ENCODE measurements around the gene TAPT1. TPM values are rescaled to one million over a fixed set of nuclear protein-coding genes. Genes with fewer than 3 reads are reported as not detected.

TAPT1 gene
- total and polyA plus RNA-seq, 2 donors (not counting 3 experiments of a cell fraction or from before 2014, with no cell fraction given) = 6.9 to 17.5 TPM

- TF ChIP-seq, protein P1, sequence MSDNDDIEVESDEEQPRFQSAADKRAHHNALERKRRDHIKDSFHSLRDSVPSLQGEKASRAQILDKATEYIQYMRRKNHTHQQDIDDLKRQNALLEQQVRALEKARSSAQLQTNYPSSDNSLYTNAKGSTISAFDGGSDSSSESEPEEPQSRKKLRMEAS (IDR thresholded peaks at IDR 0.05; ENCODE audit: insufficient read depth, insufficient read length) = no peak
- no peak for TF ChIP-seq POLR2A (IDR thresholded peaks at IDR 0.05; ENCODE audit: low read depth, low read length)
- TF ChIP-seq EZH2 (IDR thresholded peaks at IDR 0.05; ENCODE audit: borderline replicate concordance, low read depth, low read length, severe bottlenecking) = no peak
- TF ChIP-seq GATA2 (IDR thresholded peaks at IDR 0.05; ENCODE audit: insufficient read depth, insufficient read length, low read depth, low read length) = no peak
- TF ChIP-seq, protein P2, sequence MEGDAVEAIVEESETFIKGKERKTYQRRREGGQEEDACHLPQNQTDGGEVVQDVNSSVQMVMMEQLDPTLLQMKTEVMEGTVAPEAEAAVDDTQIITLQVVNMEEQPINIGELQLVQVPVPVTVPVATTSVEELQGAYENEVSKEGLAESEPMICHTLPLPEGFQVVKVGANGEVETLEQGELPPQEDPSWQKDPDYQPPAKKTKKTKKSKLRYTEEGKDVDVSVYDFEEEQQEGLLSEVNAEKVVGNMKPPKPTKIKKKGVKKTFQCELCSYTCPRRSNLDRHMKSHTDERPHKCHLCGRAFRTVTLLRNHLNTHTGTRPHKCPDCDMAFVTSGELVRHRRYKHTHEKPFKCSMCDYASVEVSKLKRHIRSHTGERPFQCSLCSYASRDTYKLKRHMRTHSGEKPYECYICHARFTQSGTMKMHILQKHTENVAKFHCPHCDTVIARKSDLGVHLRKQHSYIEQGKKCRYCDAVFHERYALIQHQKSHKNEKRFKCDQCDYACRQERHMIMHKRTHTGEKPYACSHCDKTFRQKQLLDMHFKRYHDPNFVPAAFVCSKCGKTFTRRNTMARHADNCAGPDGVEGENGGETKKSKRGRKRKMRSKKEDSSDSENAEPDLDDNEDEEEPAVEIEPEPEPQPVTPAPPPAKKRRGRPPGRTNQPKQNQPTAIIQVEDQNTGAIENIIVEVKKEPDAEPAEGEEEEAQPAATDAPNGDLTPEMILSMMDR (IDR thresholded peaks at IDR 0.05; ENCODE audit: extremely low read depth in 1 of 2, insufficient read depth in 1 of 2, low read depth in 1 of 2, low read length in 2 of 2) = no peak
- TF ChIP-seq MYC (IDR thresholded peaks at IDR 0.05; ENCODE audit: low read depth, low read length) = no peak
- no peak for TF ChIP-seq JUN (IDR thresholded peaks at IDR 0.05; ENCODE audit: borderline replicate concordance, insufficient read depth, insufficient read length, low read depth)
- no peak for TF ChIP-seq POLR2AphosphoS5 (IDR thresholded peaks at IDR 0.05; ENCODE audit: insufficient read depth, low read depth, low read length)
- no peak for TF ChIP-seq FOS (IDR thresholded peaks at IDR 0.05; ENCODE audit: borderline replicate concordance, insufficient read depth, low read length)
- no peaks in the 10 kb centered on the region for H4K20me1 ChIP-seq (replicated peaks; ENCODE audit: control insufficient read depth, extremely low read depth, insufficient read depth, low read length)
- H3K4me3 ChIP-seq (replicated peaks in 1 of 3; ENCODE audit: insufficient read depth in 1 of 3, low read depth in 1 of 3, low read length in 3 of 3) = no peak overlapping the region
- no peaks in the 10 kb centered on the region for H3K9me3 ChIP-seq (replicated peaks; ENCODE audit: control insufficient read depth, insufficient read depth, low read length)
- POLR2A ChIA-PET = no interaction called here
- no peaks in the 10 kb centered on the region for H3K9me1 ChIP-seq (replicated peaks; ENCODE audit: control insufficient read depth, extremely low read depth, insufficient read depth, low read length)
- intact Hi-C loops (cut with micrococcal nuclease) (no loop called here), dilution Hi-C loops (cut with MboI; ENCODE audit: extremely low pct_ligation_motif_present, low sequenced_read_pairs) (no loop called here)
- no peak overlapping the region for H2AFZ ChIP-seq (ENCODE audit: low read depth, low read length)
- CTCF ChIA-PET = no interaction called here
- DNase-seq (ENCODE audit: low read depth, low spot score) = no peak
- no peak overlapping the region for H3K9ac ChIP-seq (replicated peaks; ENCODE audit: extremely low read depth, insufficient read depth, low read length)
- no peaks in the 10 kb centered on the region for H3K36me3 ChIP-seq (ENCODE audit: control insufficient read depth in 2 of 2, extremely low read depth in 1 of 2, insufficient read depth in 2 of 2, low read length in 2 of 2)
- H3K27ac ChIP-seq (ENCODE audit: insufficient read depth, low read depth, low read length) = no peak overlapping the region
- FAIRE-seq = no peak
- no peaks in the 10 kb centered on the region for H3K27me3 ChIP-seq (ENCODE audit: control insufficient read depth in 2 of 2, insufficient read depth in 2 of 2, low read length in 2 of 2)
- H3K4me2 ChIP-seq (ENCODE audit: insufficient read depth, low read length) = no peak overlapping the region
- no peaks in the 10 kb centered on the region for H3K4me1 ChIP-seq (ENCODE audit: control insufficient read depth, extremely low read depth, insufficient read depth, low read length)
- no TSS peak for BruUV-seq (replicated peaks)
- H3K79me2 ChIP-seq (ENCODE audit: control insufficient read depth, insufficient read depth, low read length) = no peaks in the 10 kb centered on the region
Observed at GRCh38 chr4:16111533-16111932, 114.7 kb downstream of the TAPT1 start.
